Right lobe of liver (tissue), 4 donors: ENCODE measurements around the gene ZCCHC14.

Experiments
- CTCF ChIP-seq, 4 donors: fragments of 200-600 bp in 3 of 4; fragments of 450-650 bp in 1 of 4; IDR thresholded peaks; one replicate each; pipeline versions ENCODE4 v1.5.1 to v1.8.0; 2016 to 2022; ENCODE audit warnings: antibody characterized with exemption in 4 of 4, mild to moderate bottlenecking in 2 of 4
- POLR2A ChIP-seq: fragments of 450-650 bp; IDR thresholded peaks from one replicate; pipeline ENCODE4 v1.6.1; 2017; ENCODE audit warnings: antibody characterized with exemption, mild to moderate bottlenecking
- donor health status: DM: no; HTN: no; CAD: no.
- donor health status: DM: no; HTN: no; CAD: no.
- donor health status: DM: no; HTN: yes; CAD: no.

GRCh38 chr16:87471278-87472141, 21.3 kb downstream of the ZCCHC14 start:
- TF ChIP-seq CTCF (IDR thresholded peaks at IDR 0.05) (no peak), POLR2A (no peak)
